GM21423 (cell line): Measurements from ENCODE around the gene C2orf78.
A peak's percentile ranks its signal among the peaks of the same experiment; 100 is the strongest.
"Not testable (repeated sequence)": the region's sequence is repeated elsewhere in the genome, so short reads cannot be mapped to it uniquely, and the experiment has no call there.

ENCODE experiments used
- ATAC-seq: cut with Tn5 transposase; IDR thresholded peaks from one replicate; pipeline ENCODE4 v1.9.1; 2021; ENCODE audit warnings: mild to moderate bottlenecking, moderate library complexity; ENCODE audit not compliant: unreplicated experiment

C2orf78 gene

DNA sequence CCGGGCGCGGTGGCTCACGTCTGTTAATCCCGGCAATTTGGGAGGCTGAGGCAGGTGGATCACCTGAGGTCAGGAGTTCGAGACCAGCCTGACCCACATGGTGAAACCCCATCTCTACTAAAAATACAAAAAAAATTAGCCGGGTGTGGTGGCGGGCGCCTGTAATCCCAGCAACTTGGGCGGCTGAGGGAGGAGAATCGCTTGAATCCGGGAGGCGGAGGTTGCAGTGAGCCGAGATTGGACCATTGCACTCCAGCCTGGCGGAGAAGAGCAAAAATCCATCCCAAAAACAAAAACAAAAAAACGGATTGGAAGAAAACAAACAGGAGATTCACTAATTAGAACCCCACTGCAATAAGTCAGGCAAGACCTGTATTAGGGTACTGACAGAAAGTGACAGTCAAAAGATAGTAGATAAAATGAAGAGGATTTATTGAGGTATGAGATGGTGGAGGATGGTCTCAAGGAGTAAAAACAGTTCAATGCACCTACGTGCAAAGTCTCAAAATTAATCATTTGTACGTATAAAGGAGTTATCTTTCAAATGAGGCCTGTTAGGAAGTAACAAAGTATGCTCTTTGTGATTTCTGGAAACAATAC lies 5.0 kb upstream of the C2orf78 start:
- ATAC-seq, result not testable (repeated sequence)

DNA sequence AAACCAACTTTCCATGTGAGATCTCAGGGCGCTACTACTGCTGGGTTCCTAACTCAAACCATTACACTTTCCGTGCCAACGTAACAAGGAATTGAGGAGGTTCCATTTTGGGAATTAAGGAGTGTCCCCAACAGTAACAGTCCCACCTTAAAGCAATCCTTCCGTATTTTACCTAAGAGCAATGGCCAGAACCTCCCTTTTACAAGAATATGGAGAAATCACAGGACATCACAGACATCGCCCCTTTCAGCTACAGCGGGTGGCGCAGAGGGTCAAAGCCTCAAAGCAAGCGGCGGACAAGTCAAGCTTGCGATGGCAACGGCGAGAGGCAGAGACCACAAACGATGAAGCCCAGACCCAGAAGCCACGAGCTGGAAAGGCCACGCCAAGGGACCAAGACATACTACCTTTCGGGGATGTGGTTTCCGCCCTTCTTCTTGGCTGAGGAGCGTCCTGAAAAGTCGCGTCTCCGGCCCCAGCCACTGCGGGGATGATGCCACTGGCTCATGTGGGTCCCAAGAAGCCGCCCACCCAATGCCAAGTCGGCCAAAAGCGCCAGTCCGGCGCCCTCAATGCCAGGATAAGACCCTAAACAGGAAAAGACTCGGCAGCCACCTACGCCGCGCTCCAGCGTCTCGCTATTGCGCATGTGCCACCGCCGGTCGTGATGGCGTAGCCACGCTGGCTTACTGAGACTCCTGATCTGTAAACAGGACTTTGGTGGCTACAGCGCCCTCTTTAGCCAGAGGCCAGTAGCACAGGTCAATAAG lies 4.3 kb upstream of the C2orf78 start, which contains the start of gene DUSP11:
Gene DUSP11 (minus strand): TSS at position 637 of the 770 bp plus-strand sequence. CDS start 129 bp downstream, at position 508.
- ATAC-seq, result peak; percentile 99

DNA sequence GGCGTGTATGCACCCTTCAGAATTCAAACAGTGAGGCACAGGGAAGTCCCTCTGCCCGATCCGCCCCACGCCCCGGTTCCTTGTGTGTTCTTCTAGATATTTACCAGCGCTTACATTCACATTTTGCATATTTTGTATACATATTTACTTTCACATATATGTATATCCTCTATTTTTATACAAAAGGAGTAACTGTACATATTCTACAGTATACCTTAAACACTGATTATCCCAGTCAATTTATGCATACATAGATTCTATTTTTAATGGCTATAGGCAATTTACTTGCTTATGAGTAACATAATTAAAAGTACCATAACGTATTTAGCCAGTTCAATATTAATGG lies 3.8 kb upstream of the C2orf78 start:
- no peak for ATAC-seq

DNA sequence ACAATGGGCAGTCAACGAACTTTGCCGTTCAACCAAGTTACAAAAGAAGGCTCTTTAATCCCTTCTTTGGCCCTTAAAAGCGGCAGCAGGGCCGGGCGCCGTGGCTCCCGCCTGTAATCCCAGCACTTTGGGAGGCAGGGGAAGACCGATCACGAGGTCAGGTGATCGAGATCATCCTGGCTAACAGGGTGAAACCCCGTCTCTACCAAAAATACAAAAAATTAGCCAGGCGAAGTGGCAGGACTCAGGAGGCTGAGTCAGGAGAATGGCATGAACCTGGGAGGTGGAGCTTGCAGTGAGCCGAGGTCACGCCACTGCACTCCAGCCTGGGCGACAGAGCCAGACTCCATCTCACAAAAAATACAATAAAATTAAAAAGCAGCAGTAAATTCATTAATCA lies 581 bp upstream of the C2orf78 start:
- not testable (repeated sequence) for ATAC-seq

DNA sequence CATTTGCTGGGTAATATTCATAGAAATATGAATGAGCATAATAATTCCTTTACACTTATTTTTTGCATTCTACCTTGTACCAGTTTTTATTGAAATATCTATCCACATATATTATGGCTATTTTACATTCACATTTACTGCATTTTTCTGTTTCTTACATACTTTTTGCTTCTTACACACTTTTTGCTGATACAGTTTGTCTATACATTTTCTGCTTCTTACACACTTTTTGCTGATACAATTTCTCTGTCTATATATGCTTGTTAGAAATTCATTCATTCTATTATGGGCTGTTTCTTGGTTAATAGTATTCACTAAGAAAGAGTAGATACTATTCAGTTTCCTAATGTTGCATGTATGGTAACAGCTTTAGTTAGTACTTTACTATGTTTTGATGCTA lies 27.9 kb downstream of the C2orf78 start:
- no peak for ATAC-seq

DNA sequence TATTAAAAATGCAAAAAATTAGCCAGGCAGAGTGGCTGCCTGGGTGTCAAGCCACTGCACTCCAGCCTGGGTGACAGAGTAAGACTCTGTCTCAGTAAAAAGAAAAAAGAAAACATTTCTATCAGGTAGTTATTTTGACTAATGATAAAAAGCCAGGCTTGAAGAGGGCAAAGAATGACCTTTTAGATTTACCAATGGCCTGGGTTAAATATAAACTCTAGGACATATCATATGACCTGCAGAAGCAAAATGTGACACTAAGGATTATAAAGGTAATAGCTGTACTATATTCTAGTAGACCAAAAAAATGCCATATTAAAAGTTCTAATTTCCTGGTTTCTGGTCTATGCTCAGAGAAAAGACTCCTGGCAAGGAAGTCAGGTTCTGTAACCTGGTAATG lies 28.7 kb downstream of the C2orf78 start:
- no peak for ATAC-seq

DNA sequence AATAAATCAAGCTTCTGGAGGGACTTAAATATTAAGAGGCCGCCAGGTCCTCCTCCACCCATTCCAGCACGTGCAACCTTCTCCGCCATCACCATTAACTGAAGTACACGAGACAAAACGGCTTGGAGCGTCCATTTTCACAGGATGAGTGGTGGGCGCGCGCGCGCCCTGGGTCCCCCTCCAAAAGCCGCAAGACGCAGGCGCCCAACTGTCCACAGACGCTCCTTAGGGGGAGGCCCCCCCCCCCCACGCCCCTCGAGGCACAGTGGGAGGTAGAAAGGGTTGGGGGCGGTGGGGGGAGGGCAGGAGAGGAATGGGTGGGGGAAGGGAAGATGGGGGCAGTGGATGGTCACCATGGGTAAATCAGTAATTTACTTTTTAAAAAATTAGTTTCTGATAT lies 34.3 kb downstream of the C2orf78 start:
- no peak for ATAC-seq

DNA sequence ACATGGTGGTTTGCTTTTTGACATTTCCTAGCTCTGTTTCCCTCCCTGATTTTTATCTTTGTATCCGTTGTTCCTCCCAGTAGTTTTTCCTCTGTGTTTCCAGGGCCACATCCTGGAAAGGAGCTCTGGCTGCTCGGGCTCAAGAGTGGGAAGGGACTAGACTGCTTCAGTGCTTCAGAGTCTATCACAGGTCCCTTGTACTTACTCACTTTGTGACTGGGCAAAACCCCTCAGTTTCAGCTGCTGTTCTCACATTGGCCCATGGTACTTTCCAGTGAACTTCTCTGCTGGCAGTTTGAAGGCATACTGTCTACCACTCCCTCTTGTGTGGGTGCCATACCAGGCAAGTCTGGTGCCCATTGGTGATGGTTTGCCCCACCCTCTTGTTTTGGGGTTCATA lies 37.2 kb downstream of the C2orf78 start:
- peak; percentile 60 for ATAC-seq

DNA sequence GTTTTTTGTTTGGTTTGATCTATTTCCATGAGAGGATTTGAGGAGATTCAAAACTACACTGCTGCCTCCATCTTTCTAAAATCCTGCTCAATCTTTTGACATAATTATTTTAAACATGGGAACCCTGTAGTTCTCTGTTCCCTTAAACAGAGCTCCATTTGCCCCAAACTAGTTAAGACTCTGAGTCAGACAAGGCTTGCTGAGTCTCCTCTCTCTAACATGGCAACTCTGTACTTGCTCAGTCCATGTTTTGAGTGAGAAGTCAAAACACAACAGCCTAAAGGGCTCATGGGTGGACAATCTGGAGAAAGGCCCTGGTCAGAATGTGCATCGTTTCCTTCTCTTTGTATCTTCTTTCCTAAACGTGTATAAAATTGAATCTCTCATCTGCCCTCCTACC lies 37.7 kb downstream of the C2orf78 start:
- peak; percentile 4 for ATAC-seq

DNA sequence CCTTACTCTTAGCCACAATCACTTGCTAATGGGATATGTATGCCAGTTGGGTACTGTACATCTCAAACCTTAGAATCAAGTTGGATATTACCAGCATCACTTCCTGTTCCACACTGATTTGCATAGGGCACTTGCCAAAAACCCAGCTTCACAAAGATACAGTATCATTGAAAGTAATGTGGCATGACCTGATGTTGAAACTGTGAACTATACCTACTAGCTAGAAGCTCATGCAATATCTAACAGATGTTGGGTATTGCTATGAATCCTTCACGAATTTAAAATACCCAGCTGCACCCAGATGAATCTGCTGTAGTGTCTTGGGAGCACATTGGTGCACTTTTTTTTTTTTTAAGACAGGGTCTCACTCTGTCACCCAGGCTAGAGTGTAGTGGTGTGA lies 38.3 kb downstream of the C2orf78 start:
- ATAC-seq, result peak; percentile 68

DNA sequence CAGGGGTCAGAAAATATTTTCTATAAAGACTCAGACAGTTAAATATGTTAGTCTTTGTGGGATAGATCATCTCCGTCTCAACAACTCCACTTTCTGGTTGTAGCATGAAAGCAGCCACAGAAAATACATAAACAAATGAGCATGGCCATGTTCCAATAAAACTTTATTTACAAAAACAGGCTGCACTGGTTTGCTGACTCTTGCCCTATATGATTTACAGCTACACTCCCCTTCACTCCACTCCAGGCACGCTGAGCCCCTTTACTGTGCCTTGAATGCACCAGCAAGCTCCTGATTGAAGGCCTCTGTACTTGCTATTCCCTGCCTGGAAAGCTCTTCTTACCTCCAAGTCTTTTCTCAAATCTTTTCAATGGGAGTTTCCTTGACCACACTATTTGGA lies 39.0 kb downstream of the C2orf78 start:
- no peak for ATAC-seq

DNA sequence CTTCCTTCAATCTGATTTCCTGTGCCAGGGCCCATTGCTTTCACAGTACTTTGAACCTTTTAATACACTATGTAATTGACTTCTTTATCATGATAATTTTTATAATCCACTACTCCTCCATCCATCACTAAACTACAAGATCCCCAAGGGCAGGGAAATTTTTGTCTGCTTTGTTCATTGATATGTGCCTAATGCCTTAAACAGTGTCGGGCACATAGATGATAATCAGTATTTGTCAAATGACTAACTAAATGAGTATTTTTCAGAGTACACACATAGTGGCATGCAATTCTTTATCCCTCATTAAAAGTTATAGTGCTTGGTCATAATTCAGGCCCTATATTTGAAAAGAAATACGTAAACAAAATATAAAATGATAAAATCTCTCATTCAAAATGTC lies 39.4 kb downstream of the C2orf78 start:
- ATAC-seq, result no peak

DNA sequence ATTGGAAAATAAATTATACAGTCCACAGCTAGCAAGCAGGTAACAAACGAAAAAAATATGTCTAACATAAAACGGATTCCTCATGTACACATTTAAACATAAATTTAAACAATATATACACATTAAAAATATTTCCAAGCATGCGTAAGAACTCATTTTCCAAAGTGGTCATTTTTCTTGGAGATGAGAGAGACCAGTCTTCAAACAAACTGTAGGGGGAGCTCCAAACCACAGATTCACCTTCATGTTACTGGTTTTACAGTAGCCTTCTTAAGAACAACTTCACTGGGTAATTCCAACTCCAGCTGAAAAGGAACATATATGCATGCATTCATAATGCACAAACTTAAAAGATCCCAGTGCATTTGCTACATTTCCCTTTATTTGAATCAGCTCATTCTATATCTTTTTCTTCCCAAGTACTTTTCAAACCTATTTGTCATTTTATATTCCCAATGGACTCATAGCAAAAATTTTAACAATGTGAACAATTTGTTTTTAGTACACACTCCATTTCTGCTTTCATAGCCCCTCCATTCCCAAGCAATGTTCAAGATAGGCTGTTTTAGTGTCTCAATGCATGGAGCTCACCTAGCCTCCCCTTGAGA lies 40.0 kb downstream of the C2orf78 start:
- ATAC-seq, result no peak

DNA sequence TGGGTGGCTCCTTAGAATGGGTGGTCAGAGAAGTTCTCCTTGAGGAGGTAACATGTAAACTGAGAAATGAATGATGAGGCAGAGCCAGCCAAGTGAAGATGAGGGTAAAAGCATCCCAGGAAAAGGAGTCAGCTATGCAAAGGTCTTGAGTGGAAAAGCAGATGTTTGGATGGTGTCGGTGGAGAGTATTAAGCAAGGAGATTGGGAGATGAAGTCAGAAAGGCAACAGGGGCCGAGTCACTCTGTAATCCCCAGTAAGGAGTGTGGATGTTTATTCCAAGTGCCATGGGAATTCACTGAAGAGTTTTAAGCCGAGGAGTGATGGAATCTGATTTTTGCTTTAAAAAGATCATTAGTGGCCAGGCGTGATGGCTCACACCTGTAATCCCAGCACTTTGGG lies 41.4 kb downstream of the C2orf78 start:
- no peak for ATAC-seq

DNA sequence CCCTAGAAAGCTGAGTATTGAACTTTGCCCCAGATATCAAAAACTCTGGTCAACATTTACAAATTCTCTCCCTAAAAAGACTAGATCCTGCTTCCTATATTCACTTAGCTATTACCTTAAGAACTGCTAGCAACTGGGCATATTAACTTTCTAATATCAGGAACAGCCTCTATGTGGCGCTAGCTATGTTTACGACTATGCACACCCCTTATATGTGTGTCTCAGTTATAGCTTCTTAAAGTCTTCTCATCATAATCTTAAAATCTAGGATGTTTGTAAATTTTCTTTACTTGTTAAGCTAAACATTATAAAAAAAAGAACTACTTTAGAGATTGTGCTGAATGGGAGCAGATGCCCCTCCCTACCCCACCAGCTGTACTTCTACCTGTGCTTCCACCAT lies 43.0 kb downstream of the C2orf78 start:
- no peak for ATAC-seq

DNA sequence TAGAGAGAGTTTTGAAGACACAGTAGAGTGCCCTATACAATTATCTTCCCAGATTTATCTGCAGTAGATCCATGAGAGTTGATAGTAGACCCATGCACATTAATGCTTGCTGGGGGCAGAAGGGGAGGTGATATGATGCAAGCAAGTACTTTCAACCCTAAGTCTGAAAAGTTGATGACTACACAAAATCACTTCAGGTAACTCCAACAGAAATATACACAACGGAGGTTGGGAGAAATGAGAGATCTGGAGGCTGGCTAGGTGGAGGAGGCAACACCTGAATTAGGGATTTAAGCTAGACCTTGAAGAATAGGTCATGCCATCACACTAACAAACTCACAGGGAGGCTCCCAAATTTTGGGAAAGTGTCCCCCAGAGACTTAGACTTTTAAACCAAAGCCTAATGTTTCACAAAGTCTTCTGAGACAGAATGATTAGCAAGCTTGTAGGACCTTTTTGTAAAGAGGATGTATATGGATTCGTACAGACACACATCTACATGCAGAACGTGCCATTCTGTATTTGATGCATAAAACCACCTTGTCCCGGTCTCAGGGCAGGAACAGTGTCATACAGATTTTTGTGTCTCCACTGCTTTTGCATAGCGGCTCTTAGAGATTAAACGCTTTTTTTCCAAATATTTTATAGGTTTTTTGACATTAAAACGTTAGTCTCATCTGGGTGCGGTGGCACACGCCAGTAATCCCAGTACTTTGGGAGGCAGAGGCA lies 43.8 kb downstream of the C2orf78 start:
- no peak for ATAC-seq

DNA sequence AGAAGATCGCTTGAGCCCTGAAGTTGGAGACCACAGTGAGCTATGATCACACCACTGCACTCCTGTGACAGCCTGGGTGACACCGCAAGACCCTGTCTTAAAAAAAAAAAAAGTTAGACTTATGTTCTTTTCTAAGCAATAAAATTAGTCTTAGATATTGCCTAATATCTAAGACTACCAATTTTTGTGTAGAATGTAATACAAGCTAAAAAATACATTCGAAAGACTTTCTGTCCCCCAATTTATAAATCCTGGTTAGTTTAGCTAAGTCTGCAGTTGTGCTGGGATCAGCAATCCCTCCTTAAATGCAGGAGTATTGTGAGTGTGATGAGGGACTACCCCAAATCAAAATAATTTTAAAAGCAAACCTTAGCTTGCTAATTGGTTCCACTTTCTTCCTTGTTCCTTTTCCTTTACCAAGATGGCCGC lies 44.4 kb downstream of the C2orf78 start:
- ATAC-seq, result no peak

DNA sequence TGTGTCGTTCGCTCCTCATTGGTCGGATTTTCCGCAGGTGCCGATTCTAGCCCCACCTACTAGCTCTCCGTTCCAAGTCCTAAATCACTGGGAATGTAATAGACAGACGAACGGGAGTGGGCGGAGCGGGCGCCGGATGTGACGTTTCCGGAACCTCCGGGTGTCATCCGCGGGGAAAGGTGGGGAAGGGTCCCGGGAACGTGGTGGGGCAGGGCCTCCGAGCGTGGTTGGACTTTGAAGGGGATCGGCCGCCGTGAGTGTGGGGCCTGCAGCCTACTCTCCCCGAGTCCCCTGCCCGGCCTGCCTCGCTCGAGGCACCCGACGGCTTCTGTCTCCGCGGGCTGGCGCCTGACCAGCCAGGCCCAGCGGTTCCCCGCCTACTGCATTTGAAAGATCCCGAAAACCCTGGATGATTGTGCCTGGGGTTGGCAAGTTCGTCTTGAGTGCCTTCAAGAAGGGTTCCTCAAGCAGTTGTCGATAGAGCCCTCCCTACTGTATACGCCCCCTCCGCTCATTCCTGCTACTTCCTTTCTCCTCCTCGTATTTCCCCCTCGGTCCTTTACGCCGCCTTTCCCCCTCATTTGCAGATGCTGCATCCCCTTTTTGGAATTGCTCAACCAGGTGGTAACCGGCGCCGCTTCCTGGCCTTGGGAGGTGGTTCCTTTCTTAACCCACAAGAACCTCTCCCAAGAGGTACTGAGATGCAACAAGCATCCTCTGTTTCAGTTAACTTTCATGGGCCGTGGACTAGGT lies 45.0 kb downstream of the C2orf78 start, which contains the start of gene STAMBP:
Gene STAMBP (plus strand): TSS at position 144 of the 753 bp plus-strand sequence. CDS start 1,896 bp downstream, outside the sequence.
- ATAC-seq, result peak; percentile 86

DNA sequence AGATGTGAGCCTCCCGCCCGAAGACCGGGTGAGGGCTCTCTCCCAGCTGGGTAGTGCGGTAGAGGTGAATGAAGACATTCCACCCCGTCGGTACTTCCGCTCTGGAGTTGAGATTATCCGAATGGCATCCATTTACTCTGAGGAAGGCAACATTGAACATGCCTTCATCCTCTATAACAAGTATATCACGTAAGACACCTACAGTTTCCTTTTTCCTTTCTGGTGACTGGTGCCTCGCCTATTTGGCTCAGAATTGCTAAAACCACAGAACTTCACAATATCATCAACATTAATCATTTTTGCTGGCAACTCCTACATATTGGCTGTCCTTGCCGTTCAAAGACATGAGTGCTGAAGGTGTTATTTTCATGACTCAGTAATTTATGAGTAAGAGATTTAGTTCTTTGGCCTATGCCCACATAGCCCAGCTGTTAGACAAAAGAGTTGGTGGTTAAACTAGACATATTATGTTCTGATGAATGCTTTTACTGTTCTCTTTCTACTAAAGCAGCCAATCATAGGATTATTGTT lies 47.0 kb downstream of the C2orf78 start:
- no peak for ATAC-seq

DNA sequence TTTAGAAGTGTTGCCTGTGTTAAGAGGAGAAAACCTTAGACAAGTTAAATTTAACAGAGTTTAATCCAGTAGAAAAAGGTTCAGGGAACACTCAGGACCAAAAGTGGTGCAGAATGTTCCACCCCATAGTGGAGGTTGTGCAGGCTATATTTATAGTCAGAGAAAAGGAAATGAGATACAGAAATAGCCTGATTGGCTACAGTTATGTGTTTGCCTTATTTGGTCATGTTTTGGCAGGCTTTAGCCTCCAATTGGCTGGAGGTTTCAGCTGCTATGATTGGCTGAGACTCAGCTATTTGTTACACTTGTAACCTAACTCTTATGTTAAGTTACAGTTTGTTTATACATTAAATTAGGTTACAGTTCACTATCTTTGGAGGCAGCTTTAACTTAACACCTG lies 48.9 kb downstream of the C2orf78 start:
- no peak for ATAC-seq
